ENCODE data around the gene NEAT1. TPM values are rescaled to one million over a fixed set of nuclear protein-coding genes. Genes with fewer than 3 reads are reported as not detected.
A peak's percentile ranks its signal among the peaks of the same experiment; 100 is the strongest.

The NEAT1 gene
- total and polyA plus RNA-seq, 9 donors, result 15.6 to 203 (median 65.3) TPM

DNA sequence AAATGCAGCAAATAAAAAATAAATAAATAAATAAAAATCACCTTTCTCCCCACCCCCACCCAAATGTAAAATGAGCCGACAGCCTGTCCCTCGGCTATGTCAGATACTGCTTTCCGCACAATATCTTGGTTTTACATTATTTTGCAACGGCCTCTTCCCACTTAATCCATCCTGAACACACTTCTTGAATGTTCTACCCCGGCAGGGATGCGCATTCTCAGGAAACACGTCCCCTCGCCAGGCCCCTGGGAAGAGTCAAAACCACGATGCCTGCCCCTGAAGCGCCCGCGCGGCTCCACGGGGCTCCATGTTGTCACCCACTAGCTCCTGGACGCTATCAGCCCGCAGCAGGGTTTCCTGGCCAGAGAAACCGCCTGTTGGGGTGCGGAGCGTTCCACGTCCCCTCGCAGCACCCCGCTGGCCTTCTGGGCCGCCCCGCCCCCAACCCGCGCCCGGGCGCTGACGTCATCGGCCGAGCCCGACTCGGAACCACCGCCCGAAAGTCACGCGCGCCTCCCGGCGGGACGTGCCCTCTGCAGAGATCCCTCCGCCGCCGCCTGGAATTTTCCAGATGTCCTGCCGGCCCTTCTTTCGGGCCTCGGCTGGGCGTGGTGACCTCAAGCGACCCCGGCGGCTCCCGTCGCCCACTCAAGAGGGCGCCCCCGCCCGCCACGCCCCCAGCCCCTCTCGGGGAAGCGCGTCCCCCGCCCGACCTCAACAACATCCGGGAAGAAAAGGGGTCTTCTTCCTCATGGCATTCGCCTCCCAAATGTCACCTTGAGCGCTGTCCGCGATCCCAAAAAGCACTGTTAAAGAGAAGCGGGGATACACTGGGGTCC is 585 bp upstream of the NEAT1 start:
- WGBS (ENCODE audit: insufficient coverage), result under 1% methylated on average over 51 of the region's 68 CpGs
- no peaks in the 10 kb centered on the region for H3K27me3 ChIP-seq (ENCODE audit: control insufficient read depth, insufficient read depth, low read length)
- H3K9me3 ChIP-seq (replicated peaks; ENCODE audit: control insufficient read depth, low read depth, low read length), result no peaks in the 10 kb centered on the region
- peak overlapping the region; percentile 81 for H3K4me3 ChIP-seq (ENCODE audit: low read length)
- H3K27ac ChIP-seq (ENCODE audit: low read length), result peak overlapping the region; percentile 100
- peak; percentile 99 for DNase-seq
- H3K36me3 ChIP-seq (ENCODE audit: control insufficient read depth, insufficient read depth, low read length), result peaks cover 3% of the 10 kb centered on the region
- peaks cover 78% of the 10 kb centered on the region for H3K4me1 ChIP-seq (ENCODE audit: control insufficient read depth, insufficient read depth, low read length)

DNA sequence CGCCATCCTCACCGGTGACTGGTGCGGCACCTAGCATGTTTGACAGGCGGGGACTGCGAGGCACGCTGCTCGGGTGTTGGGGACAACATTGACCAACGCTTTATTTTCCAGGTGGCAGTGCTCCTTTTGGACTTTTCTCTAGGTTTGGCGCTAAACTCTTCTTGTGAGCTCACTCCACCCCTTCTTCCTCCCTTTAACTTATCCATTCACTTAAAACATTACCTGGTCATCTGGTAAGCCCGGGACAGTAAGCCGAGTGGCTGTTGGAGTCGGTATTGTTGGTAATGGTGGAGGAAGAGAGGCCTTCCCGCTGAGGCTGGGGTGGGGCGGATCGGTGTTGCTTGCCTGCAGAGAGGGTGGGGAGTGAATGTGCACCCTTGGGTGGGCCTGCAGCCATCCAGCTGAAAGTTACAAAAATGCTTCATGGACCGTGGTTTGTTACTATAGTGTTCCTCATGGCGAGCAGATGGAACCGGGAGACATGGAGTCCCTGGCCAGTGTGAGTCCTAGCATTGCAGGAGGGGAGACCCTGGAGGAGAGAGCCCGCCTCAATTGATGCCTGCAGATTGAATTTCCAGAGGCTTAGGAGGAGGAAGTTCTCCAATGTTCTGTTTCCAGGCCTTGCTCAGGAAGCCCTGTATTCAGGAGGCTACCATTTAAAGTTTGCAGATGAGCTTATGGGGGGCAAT is 1.1 kb downstream of the NEAT1 start:
- Histone ChIP-seq H3K9me3 (replicated peaks; ENCODE audit: control insufficient read depth, low read depth, low read length) (no peaks in the 10 kb centered on the region), H3K27ac (ENCODE audit: low read length) (peak overlapping the region; percentile 100), H3K4me1 (ENCODE audit: control insufficient read depth, insufficient read depth, low read length) (peaks cover 70% of the 10 kb centered on the region), H3K4me3 (ENCODE audit: low read length) (peak overlapping the region; percentile 81), H3K27me3 (ENCODE audit: control insufficient read depth, insufficient read depth, low read length) (no peaks in the 10 kb centered on the region), H3K36me3 (ENCODE audit: control insufficient read depth, insufficient read depth, low read length) (peaks cover 11% of the 10 kb centered on the region)
- 33% methylated on average over 16 of the region's 19 CpGs for WGBS (ENCODE audit: insufficient coverage)
- DNase-seq, result no peak

DNA sequence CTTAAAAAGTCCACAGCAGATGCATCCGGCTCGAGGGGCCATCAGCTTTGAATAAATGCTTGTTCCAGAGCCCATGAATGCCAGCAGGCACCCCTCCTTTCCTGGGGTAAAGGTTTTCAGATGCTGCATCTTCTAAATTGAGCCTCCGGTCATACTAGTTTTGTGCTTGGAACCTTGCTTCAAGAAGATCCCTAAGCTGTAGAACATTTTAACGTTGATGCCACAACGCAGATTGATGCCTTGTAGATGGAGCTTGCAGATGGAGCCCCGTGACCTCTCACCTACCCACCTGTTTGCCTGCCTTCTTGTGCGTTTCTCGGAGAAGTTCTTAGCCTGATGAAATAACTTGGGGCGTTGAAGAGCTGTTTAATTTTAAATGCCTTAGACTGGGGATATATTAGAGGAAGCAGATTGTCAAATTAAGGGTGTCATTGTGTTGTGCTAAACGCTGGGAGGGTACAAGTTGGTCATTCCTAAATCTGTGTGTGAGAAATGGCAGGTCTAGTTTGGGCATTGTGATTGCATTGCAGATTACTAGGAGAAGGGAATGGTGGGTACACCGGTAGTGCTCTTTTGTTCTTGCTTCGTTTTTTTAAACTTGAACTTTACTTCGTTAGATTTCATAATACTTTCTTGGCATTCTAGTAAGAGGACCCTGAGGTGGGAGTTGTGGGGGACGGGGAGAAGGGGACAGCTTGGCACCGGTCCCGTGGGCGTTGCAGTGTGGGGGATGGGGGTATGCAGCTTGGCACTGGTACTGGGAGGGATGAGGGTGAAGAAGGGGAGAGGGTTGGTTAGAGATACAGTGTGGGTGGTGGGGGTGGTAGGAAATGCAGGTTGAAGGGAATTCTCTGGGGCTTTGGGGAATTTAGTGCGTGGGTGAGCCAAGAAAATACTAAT is 1.9 kb downstream of the NEAT1 start:
- DNase-seq, result no peak
- Histone ChIP-seq H3K9me3 (replicated peaks; ENCODE audit: control insufficient read depth, low read depth, low read length) (no peaks in the 10 kb centered on the region), H3K4me1 (ENCODE audit: control insufficient read depth, insufficient read depth, low read length) (peaks cover 64% of the 10 kb centered on the region), H3K36me3 (ENCODE audit: control insufficient read depth, insufficient read depth, low read length) (peaks cover 11% of the 10 kb centered on the region), H3K27ac (ENCODE audit: low read length) (peak overlapping the region; percentile 100), H3K4me3 (ENCODE audit: low read length) (peak overlapping the region; percentile 81), H3K27me3 (ENCODE audit: control insufficient read depth, insufficient read depth, low read length) (no peaks in the 10 kb centered on the region)
- 14% methylated on average over 10 of the region's 18 CpGs for WGBS (ENCODE audit: insufficient coverage)

DNA sequence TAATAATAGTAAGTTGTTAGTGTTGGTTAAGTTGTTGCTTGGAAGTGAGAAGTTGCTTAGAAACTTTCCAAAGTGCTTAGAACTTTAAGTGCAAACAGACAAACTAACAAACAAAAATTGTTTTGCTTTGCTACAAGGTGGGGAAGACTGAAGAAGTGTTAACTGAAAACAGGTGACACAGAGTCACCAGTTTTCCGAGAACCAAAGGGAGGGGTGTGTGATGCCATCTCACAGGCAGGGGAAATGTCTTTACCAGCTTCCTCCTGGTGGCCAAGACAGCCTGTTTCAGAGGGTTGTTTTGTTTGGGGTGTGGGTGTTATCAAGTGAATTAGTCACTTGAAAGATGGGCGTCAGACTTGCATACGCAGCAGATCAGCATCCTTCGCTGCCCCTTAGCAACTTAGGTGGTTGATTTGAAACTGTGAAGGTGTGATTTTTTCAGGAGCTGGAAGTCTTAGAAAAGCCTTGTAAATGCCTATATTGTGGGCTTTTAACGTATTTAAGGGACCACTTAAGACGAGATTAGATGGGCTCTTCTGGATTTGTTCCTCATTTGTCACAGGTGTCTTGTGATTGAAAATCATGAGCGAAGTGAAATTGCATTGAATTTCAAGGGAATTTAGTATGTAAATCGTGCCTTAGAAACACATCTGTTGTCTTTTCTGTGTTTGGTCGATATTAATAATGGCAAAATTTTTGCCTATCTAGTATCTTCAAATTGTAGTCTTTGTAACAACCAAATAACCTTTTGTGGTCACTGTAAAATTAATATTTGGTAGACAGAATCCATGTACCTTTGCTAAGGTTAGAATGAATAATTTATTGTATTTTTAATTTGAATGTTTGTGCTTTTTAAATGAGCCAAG is 2.7 kb downstream of the NEAT1 start:
- H3K36me3 ChIP-seq (ENCODE audit: control insufficient read depth, insufficient read depth, low read length), result peaks cover 14% of the 10 kb centered on the region
- peaks cover 62% of the 10 kb centered on the region for H3K4me1 ChIP-seq (ENCODE audit: control insufficient read depth, insufficient read depth, low read length)
- no peaks in the 10 kb centered on the region for H3K9me3 ChIP-seq (replicated peaks; ENCODE audit: control insufficient read depth, low read depth, low read length)
- peak; percentile 76 for DNase-seq
- peak overlapping the region; percentile 100 for H3K27ac ChIP-seq (ENCODE audit: low read length)
- H3K27me3 ChIP-seq (ENCODE audit: control insufficient read depth, insufficient read depth, low read length), result no peaks in the 10 kb centered on the region
- H3K4me3 ChIP-seq (ENCODE audit: low read length), result peak overlapping the region; percentile 81
- 9% methylated on average over 5 of the region's 9 CpGs for WGBS (ENCODE audit: insufficient coverage)

DNA sequence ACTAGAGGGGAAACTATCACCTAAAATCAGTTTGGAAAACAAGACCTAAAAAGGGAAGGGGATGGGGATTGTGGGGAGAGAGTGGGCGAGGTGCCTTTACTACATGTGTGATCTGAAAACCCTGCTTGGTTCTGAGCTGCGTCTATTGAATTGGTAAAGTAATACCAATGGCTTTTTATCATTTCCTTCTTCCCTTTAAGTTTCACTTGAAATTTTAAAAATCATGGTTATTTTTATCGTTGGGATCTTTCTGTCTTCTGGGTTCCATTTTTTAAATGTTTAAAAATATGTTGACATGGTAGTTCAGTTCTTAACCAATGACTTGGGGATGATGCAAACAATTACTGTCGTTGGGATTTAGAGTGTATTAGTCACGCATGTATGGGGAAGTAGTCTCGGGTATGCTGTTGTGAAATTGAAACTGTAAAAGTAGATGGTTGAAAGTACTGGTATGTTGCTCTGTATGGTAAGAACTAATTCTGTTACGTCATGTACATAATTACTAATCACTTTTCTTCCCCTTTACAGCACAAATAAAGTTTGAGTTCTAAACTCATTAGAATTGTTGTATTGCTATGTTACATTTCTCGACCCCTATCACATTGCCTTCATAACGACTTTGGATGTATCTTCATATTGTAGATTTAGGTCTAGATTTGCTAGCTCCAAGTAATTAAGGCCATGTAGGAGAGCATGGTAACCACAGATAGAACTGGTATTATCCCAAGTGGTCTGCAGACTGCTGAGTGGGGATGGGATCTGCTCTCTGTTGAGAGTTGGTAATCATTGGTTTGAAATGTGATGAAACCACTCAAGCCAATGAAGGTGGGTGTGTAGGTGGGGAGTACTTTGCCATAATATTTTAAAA is 3.6 kb downstream of the NEAT1 start:
- Histone ChIP-seq H3K27ac (ENCODE audit: low read length) (peak overlapping the region; percentile 100), H3K4me3 (ENCODE audit: low read length) (peak overlapping the region; percentile 81), H3K4me1 (ENCODE audit: control insufficient read depth, insufficient read depth, low read length) (peaks cover 53% of the 10 kb centered on the region), H3K36me3 (ENCODE audit: control insufficient read depth, insufficient read depth, low read length) (peaks cover 14% of the 10 kb centered on the region), H3K27me3 (ENCODE audit: control insufficient read depth, insufficient read depth, low read length) (no peaks in the 10 kb centered on the region), H3K9me3 (replicated peaks; ENCODE audit: control insufficient read depth, low read depth, low read length) (no peaks in the 10 kb centered on the region)
- 0% methylated on average over 1 of the region's 9 CpGs for WGBS (ENCODE audit: insufficient coverage)
- DNase-seq, result peak; percentile 85

DNA sequence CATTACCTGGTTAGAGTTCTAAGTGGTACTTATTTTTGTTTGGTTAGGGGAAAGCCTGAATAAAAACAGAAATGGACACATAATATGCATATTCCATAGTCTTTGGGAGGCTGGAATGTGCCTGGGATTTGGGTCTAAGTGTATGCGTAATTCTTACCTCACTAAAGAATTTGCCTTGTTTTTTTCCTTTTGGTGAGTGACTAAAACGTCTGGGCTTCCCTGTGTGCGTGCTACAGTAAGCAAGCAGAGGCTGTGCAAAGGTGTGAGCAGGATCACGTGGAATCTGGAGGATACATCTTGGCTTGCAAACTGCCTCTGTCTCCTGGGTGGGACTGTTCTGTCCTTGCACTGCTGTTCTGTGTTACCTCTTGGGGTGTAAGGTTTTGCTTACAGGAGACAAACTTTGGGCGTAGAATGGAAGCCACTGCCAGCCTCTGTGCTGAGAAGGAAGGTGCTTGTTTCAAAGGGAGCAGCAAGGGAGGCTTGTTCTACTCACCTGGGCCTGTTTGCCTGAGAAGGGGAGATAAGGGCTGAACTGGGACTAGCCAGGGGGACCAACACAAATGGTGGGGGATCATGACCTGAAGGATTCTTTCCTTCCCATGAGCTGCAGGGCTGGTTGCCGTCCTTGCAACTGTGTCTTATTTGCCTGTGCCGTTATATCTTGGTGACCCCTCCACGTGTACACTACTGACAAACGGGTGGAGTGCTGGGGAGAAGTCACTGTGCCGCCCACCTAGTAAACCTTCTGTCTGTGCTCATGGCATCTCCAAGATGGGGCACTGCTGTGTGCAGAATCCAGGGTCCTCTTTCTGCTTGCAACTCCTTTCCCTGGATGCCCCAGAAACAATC is 4.5 kb downstream of the NEAT1 start:
- H3K4me3 ChIP-seq (ENCODE audit: low read length), result peak overlapping the region; percentile 81
- H3K27me3 ChIP-seq (ENCODE audit: control insufficient read depth, insufficient read depth, low read length), result no peaks in the 10 kb centered on the region
- no peak for DNase-seq
- WGBS (ENCODE audit: insufficient coverage), result 45% methylated on average over 7 of the region's 10 CpGs
- H3K36me3 ChIP-seq (ENCODE audit: control insufficient read depth, insufficient read depth, low read length), result peaks cover 14% of the 10 kb centered on the region
- no peaks in the 10 kb centered on the region for H3K9me3 ChIP-seq (replicated peaks; ENCODE audit: control insufficient read depth, low read depth, low read length)
- peak overlapping the region; percentile 100 for H3K27ac ChIP-seq (ENCODE audit: low read length)
- peaks cover 46% of the 10 kb centered on the region for H3K4me1 ChIP-seq (ENCODE audit: control insufficient read depth, insufficient read depth, low read length)

DNA sequence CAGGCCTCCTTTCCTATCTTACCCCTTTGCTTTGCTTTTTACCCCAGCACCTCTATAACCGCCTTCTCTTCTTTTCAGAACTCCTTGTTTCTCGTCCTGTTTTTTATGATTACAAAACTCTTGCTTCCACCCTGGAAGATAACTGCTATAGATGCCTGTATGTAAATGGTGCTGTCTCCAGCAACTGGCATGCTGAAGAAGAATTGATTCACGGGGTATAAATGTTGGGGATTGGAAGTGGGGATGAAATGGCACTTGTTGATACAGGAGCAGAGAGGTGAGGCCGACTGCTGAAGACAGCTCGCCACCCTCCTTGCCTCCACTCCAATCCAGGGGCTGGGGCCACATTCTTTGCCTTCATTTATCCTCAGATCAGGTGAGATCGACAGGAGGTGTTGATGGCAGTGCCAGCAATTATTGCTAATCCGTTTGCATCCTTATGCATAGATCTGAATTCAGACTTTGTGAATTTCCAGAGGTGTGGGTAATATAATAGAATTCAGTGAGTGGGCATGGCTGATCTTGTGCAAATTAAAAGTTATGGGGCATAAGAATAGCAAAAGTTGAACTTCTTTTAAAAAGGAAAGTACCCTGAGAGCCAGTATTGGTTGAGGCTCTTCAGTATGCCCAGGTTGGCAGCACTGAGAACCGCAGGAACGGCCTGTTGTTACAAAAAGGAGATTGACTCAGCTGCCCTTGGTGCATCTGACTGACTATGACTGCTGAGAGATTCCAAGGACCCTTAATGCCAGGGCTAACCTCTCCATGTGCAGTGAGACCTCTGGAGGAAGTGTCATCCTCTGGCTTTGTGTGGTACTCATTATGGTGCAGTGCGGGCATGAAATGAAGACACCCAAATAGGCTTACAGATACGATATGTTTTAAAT is 5.3 kb downstream of the NEAT1 start:
- Histone ChIP-seq H3K36me3 (ENCODE audit: control insufficient read depth, insufficient read depth, low read length) (peaks cover 14% of the 10 kb centered on the region), H3K4me1 (ENCODE audit: control insufficient read depth, insufficient read depth, low read length) (peaks cover 42% of the 10 kb centered on the region), H3K4me3 (ENCODE audit: low read length) (no peak overlapping the region), H3K9me3 (replicated peaks; ENCODE audit: control insufficient read depth, low read depth, low read length) (no peaks in the 10 kb centered on the region), H3K27me3 (ENCODE audit: control insufficient read depth, insufficient read depth, low read length) (no peaks in the 10 kb centered on the region), H3K27ac (ENCODE audit: low read length) (peak overlapping the region; percentile 29)
- 20% methylated on average over 1 of the region's 11 CpGs for WGBS (ENCODE audit: insufficient coverage)
- no peak for DNase-seq
